ENCODE data around the gene MARCKS. TPM values are rescaled to one million over a fixed set of nuclear protein-coding genes. Genes with fewer than 3 reads are reported as not detected.
A peak's percentile ranks its signal among the peaks of the same experiment; 100 is the strongest.

The MARCKS gene, protein sequence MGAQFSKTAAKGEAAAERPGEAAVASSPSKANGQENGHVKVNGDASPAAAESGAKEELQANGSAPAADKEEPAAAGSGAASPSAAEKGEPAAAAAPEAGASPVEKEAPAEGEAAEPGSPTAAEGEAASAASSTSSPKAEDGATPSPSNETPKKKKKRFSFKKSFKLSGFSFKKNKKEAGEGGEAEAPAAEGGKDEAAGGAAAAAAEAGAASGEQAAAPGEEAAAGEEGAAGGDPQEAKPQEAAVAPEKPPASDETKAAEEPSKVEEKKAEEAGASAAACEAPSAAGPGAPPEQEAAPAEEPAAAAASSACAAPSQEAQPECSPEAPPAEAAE
- 669 TPM for total RNA-seq (ENCODE audit: unreplicated experiment)
- long read RNA-seq, full-length matches to known transcripts: 3 of 62 reads
- long read RNA-seq, partial matches to known transcripts: 1 of 62 reads
- long read RNA-seq, other reads (novel, unspliced or antisense): 58 of 62 reads

DNA sequence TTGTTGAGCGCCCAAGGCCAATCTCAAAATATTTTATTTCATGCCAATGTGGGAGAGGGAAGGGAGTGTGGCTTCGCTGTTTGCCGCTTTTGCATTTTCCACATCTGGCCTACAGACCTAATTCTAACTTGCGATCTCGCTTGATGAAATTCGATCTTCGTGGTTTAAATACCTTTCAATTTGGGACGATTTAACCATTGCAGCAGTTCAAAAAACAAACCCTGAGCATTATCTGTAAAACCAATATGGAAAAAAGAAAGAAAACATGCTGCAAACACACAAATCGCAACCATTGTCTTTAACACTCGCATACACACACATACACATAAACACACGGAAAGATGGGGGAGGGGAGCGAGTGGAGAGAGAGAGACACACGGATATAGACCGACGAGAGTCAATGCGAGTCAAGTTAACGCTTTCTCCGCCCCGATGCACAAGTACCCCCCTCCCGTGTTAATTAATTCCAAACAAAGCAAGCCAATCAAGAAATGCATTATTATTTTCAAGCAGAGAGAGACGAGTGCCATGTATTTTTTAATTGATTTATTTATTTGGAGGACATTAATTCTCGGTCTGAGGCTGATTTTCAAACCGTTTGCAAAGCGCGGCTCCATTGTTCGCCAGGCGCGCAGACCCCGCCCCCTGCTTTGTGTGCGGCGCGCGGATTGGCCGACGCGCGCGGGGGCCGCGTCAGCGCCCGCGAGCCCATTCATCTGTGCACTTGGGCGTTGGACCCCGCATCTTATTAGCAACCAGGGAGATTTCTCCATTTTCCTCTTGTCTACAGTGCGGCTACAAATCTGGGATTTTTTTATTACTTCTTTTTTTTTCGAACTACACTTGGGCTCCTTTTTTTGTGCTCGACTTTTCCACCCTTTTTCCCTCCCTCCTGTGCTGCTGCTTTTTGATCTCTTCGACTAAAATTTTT is at the start of gene MARCKS:
Gene MARCKS, plus strand, starts transcription at position 721 of the 931 bp plus-strand sequence. CDS start 401 bp downstream, outside the sequence.
- DNase-seq (ENCODE audit: low spot score): peak; percentile 88
- Mint-ChIP-seq H3K27ac (ENCODE audit: unreplicated experiment) (no peak within 1 kb of the TSS), H3K27me3 (ENCODE audit: unreplicated experiment) (peaks cover 26% of the 10 kb centered on the region), H3K9me3 (ENCODE audit: unreplicated experiment) (peaks cover 4% of the 10 kb centered on the region), H3K4me1 (ENCODE audit: unreplicated experiment) (peaks cover 33% of the 10 kb centered on the region), H3K36me3 (ENCODE audit: low read depth, unreplicated experiment) (peaks cover 32% of the 10 kb centered on the region), H3K4me3 (ENCODE audit: unreplicated experiment) (no peak within 1 kb of the TSS)
- TF ChIP-seq, protein P1, sequence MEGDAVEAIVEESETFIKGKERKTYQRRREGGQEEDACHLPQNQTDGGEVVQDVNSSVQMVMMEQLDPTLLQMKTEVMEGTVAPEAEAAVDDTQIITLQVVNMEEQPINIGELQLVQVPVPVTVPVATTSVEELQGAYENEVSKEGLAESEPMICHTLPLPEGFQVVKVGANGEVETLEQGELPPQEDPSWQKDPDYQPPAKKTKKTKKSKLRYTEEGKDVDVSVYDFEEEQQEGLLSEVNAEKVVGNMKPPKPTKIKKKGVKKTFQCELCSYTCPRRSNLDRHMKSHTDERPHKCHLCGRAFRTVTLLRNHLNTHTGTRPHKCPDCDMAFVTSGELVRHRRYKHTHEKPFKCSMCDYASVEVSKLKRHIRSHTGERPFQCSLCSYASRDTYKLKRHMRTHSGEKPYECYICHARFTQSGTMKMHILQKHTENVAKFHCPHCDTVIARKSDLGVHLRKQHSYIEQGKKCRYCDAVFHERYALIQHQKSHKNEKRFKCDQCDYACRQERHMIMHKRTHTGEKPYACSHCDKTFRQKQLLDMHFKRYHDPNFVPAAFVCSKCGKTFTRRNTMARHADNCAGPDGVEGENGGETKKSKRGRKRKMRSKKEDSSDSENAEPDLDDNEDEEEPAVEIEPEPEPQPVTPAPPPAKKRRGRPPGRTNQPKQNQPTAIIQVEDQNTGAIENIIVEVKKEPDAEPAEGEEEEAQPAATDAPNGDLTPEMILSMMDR (IDR thresholded peaks at IDR 0.05; ENCODE audit: unreplicated experiment): no peak

DNA sequence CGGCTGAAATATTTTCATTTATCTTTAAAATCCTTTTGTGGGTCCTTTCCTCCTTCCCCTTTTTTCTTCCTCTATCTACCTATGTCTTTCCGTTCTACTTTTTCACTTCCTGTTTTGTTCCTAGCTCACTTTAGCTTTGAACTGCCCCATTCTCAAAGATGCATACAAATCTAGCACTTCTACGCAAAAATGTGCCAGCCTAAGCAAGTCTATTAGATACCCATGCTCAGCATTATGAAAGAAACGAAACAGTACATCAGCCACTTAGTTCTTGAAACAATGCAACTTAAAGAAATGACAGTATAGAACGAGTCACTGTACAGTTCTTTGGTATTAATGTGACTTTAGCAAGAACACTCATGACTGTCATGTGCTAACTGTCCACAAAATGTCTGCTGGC is 47.3 kb upstream of the MARCKS start:
- no peak for DNase-seq (ENCODE audit: low spot score)
- H3K27me3 Mint-ChIP-seq (ENCODE audit: unreplicated experiment): peaks cover 3% of the 10 kb centered on the region
- H3K4me1 Mint-ChIP-seq (ENCODE audit: unreplicated experiment): peaks cover 22% of the 10 kb centered on the region
- TF ChIP-seq, protein P1 (IDR thresholded peaks at IDR 0.05; ENCODE audit: unreplicated experiment): no peak
- H3K4me3 Mint-ChIP-seq (ENCODE audit: unreplicated experiment): no peak overlapping the region
- H3K27ac Mint-ChIP-seq (ENCODE audit: unreplicated experiment): peak overlapping the region; percentile 1
- H3K36me3 Mint-ChIP-seq (ENCODE audit: low read depth, unreplicated experiment): no peaks in the 10 kb centered on the region
- no peaks in the 10 kb centered on the region for H3K9me3 Mint-ChIP-seq (ENCODE audit: unreplicated experiment)

DNA sequence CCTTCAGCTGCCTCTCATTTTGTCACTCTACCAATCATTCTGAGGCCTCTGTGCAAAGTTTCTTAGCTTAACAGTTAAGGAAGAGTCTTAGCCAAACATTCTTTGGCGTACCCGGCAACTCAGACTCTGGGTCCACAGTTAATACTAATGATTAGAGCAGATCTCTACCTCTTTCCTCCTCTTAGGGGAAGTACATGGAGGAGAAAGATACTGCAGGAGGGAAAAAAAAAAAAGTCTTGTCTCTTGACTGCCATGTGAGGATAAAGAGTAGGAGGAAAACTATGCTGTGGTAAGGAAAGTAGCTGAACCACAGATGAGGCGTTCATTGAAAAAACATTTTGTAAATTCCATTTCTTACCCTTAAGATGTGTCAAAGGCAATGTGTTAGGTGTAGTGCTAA is 44.0 kb upstream of the MARCKS start:
- H3K4me1 Mint-ChIP-seq (ENCODE audit: unreplicated experiment): peaks cover 20% of the 10 kb centered on the region
- peaks cover 3% of the 10 kb centered on the region for H3K27me3 Mint-ChIP-seq (ENCODE audit: unreplicated experiment)
- H3K4me3 Mint-ChIP-seq (ENCODE audit: unreplicated experiment): no peak overlapping the region
- H3K9me3 Mint-ChIP-seq (ENCODE audit: unreplicated experiment): no peaks in the 10 kb centered on the region
- TF ChIP-seq, protein P1 (IDR thresholded peaks at IDR 0.05; ENCODE audit: unreplicated experiment): no peak
- DNase-seq (ENCODE audit: low spot score): no peak
- H3K27ac Mint-ChIP-seq (ENCODE audit: unreplicated experiment): no peak overlapping the region
- H3K36me3 Mint-ChIP-seq (ENCODE audit: low read depth, unreplicated experiment): no peaks in the 10 kb centered on the region

DNA sequence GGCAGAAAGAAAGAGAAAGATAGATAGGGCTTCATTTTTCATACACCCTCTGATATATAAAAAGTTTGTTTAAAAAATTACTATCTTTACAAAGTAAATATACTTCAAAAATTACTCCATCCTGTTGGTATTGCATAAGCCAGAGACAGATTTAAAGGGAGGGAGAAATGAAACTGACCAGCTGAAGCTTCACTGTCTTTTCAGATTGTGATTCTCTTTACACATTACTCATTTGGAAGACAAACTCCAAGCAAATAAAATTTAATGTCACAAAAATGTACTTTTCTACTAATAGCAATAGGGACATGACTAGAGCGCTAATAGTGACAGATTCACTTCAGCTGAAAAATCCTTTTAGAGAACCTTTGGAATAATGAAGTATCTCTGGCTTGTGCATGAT is 38.6 kb upstream of the MARCKS start:
- Mint-ChIP-seq H3K4me1 (ENCODE audit: unreplicated experiment) (no peaks in the 10 kb centered on the region), H3K4me3 (ENCODE audit: unreplicated experiment) (no peak overlapping the region)
- TF ChIP-seq, protein P1 (IDR thresholded peaks at IDR 0.05; ENCODE audit: unreplicated experiment): no peak

More for the DNA sequence above, 38.6 kb upstream of the MARCKS start:
- no peak for DNase-seq (ENCODE audit: low spot score)
- Mint-ChIP-seq H3K36me3 (ENCODE audit: low read depth, unreplicated experiment) (no peaks in the 10 kb centered on the region), H3K27ac (ENCODE audit: unreplicated experiment) (no peak overlapping the region), H3K27me3 (ENCODE audit: unreplicated experiment) (no peaks in the 10 kb centered on the region), H3K9me3 (ENCODE audit: unreplicated experiment) (no peaks in the 10 kb centered on the region)
